Body of pancreas (tissue), 4 donors: ENCODE results near the gene TMEM263. TPM values are rescaled to one million over a fixed set of nuclear protein-coding genes. Genes with fewer than 3 reads are reported as not detected.
"Not testable (repeated sequence)": the region's sequence is repeated elsewhere in the genome, so short reads cannot be mapped to it uniquely, and the experiment has no call there.

ENCODE experiments used
- ATAC-seq: fragments of 150-250 bp; one replicate; pipeline ENCODE4 v1.9.1; 2016
- DNase-seq, 4 donors: peaks; one replicate each; pipeline ENCODE4 v3.0.0-alpha.2; 2019
- H3K27ac ChIP-seq, 4 donors: fragments of 200-600 bp; sonication (generic); 1 replicate in 3 of 4; 2 replicates in 1 of 4; pipeline versions ENCODE4 v1.5.1 to v1.6.1; 2016 to 2019; ENCODE audit warnings: mild to moderate bottlenecking in 1 of 4, mixed read lengths in 1 of 4, moderate library complexity in 1 of 4
- H3K27me3 ChIP-seq, 2 donors: fragments of 200-600 bp; sonication (generic); one replicate each; pipeline ENCODE4 v1.6.0; 2016; ENCODE audit warnings: mild to moderate bottlenecking in 1 of 2
- H3K36me3 ChIP-seq, 2 donors: fragments of 200-600 bp; sonication (generic); replicated peaks in 1 of 2; 2 replicates each; pipeline ENCODE4 v1.5.1; 2016; ENCODE audit warnings: low read depth in 2 of 2; ENCODE audit not compliant: insufficient read depth in 1 of 2
- H3K4me1 ChIP-seq: fragments of 200-600 bp; sonication (generic); one replicate; pipeline ENCODE4 v1.6.0; 2016
- H3K4me3 ChIP-seq, 2 donors: fragments of 200-600 bp; sonication (generic); 1 replicate in 1 of 2; 2 replicates in 1 of 2; pipeline ENCODE4 v1.5.1; 2016 to 2019
- H3K9me3 ChIP-seq, 3 donors: fragments of 200-600 bp; sonication (generic); 1 replicate in 2 of 3; 2 replicates in 1 of 3; pipeline ENCODE4 v1.5.1; 2016
- CTCF ChIP-seq, 7 experiments: fragments of 450-650 bp in 4 of 7; fragments of 200-600 bp in 3 of 7; sonication (generic) in 3 of 7; IDR thresholded peaks; one replicate each; pipeline ENCODE4 v1.5.1; 2016 to 2019; ENCODE audit warnings: antibody characterized with exemption in 7 of 7
- POLR2A ChIP-seq, 3 donors: fragments of 450-650 bp; IDR thresholded peaks; one replicate each; pipeline ENCODE4 v1.6.1; 2016; ENCODE audit warnings: antibody characterized with exemption in 3 of 3, mild to moderate bottlenecking in 2 of 3
- WGBS, 2 donors: methylation state at CpG; one replicate each; pipeline ENCODE4 v1.1.5; 2017; 5-methylcytosine and 5-hydroxymethylcytosine counted together
- intact Hi-C: fragments of 100-400 bp; cut with DNase I; formaldehyde crosslinking; loops from one replicate; pipeline ENCODE4 v1.15.1; 2023
- total RNA-seq, 2 donors: library from RNA; depleted of rRNA; stranded (reverse); fragments of >200 nt; gene quantifications; one replicate each; pipeline ENCODE4 v1.1.0, GENCODE V29; 2016

The TMEM263 gene
- total RNA-seq, 2 donors from 2014 or later = 27.4 to 33.5 TPM

GRCh38 chr12:106915635-106916026, 40.1 kb upstream of the TMEM263 start:
- intact Hi-C loops = loop anchor here (10.0 kb wide), 1 partner anchor 531 kb away; no protein-coding TSS in a partner anchor
- TF ChIP-seq CTCF (IDR thresholded peaks at IDR 0.05) = no peak
- Histone ChIP-seq H3K36me3 (no peaks in the 10 kb centered on the region), H3K27me3 (no peaks in the 10 kb centered on the region), H3K4me3 (no peak overlapping the region), H3K4me1 (no peaks in the 10 kb centered on the region), H3K9me3 (no peaks in the 10 kb centered on the region), H3K27ac (no peak overlapping the region)
- no peak for DNase-seq
- ATAC-seq = no peak
- 74 to 81% methylated on average over 5 of the region's 5 CpGs for WGBS, 2 donors

GRCh38 chr12:106917503-106917902, 38.2 kb upstream of the TMEM263 start:
- 46 to 47% methylated on average over 7 of the region's 7 CpGs for WGBS, 2 donors

GRCh38 chr12:106918746-106919145, 37.0 kb upstream of the TMEM263 start:
- intact Hi-C loops = loop anchor here (10.0 kb wide), 1 partner anchor 534 kb away; no protein-coding TSS in a partner anchor
- no peak for TF ChIP-seq POLR2A (IDR thresholded peaks at IDR 0.05)
- peak in 2 of 7 experiments; percentile 10 to 13 for TF ChIP-seq CTCF (IDR thresholded peaks at IDR 0.05)
- WGBS, 2 donors = 41% methylated on average over 3 of the region's 3 CpGs
- no peak for DNase-seq
- H3K9me3 ChIP-seq = no peaks in the 10 kb centered on the region
- no peak for ATAC-seq
- no peaks in the 10 kb centered on the region for H3K36me3 ChIP-seq
- H3K27me3 ChIP-seq = no peaks in the 10 kb centered on the region
- H3K4me3 ChIP-seq = no peak overlapping the region
- H3K4me1 ChIP-seq = no peaks in the 10 kb centered on the region
- no peak overlapping the region for H3K27ac ChIP-seq

More at GRCh38 chr12:106917503-106917902, 38.2 kb upstream of the TMEM263 start:
- ATAC-seq = no peak
- TF ChIP-seq POLR2A (IDR thresholded peaks at IDR 0.05) (no peak), CTCF (IDR thresholded peaks at IDR 0.05) (no peak)
- no peaks in the 10 kb centered on the region for H3K9me3 ChIP-seq
- no peaks in the 10 kb centered on the region for H3K4me1 ChIP-seq
- no peak overlapping the region for H3K4me3 ChIP-seq
- no peaks in the 10 kb centered on the region for H3K36me3 ChIP-seq
- H3K27ac ChIP-seq = no peak overlapping the region
- intact Hi-C loops = loop anchor here (10.0 kb wide), 1 partner anchor 533 kb away; no protein-coding TSS in a partner anchor
- DNase-seq = no peak
- no peaks in the 10 kb centered on the region for H3K27me3 ChIP-seq

- ATAC-seq (peak; percentile 53), DNase-seq (peak in 3 of 4 donors; percentile 14 to 30 (median 19))
- Histone ChIP-seq H3K4me1 (no peaks in the 10 kb centered on the region), H3K4me3 (no peak overlapping the region), H3K36me3 (no peaks in the 10 kb centered on the region), H3K27ac (no peak overlapping the region), H3K9me3 (no peaks in the 10 kb centered on the region), H3K27me3 (no peaks in the 10 kb centered on the region)
- TF ChIP-seq CTCF (IDR thresholded peaks at IDR 0.05) (peak; percentile 65 to 84 (median 78)), POLR2A (IDR thresholded peaks at IDR 0.05) (no peak)
- 40 to 41% methylated on average over 4 of the region's 4 CpGs for WGBS, 2 donors
- intact Hi-C loops = loop anchor here (10.0 kb wide), 1 partner anchor 535 kb away; no protein-coding TSS in a partner anchor
Observed at GRCh38 chr12:106919910-106920544, 35.7 kb upstream of the TMEM263 start.

GRCh38 chr12:106921976-106922375, 33.7 kb upstream of the TMEM263 start:
- DNase-seq, H3K27ac ChIP-seq, H3K36me3 ChIP-seq, ATAC-seq, H3K4me1 ChIP-seq, intact Hi-C loops, H3K27me3 ChIP-seq, H3K9me3 ChIP-seq, H3K4me3 ChIP-seq: not testable (repeated sequence)
- 63 to 75% methylated on average over 2 of the region's 2 CpGs for WGBS, 2 donors

GRCh38 chr12:106923594-106923993, 32.1 kb upstream of the TMEM263 start:
- DNase-seq, H3K9me3 ChIP-seq, H3K4me1 ChIP-seq, ATAC-seq, H3K36me3 ChIP-seq, H3K4me3 ChIP-seq, H3K27me3 ChIP-seq, H3K27ac ChIP-seq, intact Hi-C loops: not testable (repeated sequence)
- 90 to 97% methylated on average over 2 of the region's 2 CpGs for WGBS, 2 donors
